Skeletal muscle tissue (tissue), 4 donors: ENCODE data around the gene CXXC5. TPM values are rescaled to one million over a fixed set of nuclear protein-coding genes. Genes with fewer than 3 reads are reported as not detected.
"Not testable (repeated sequence)": the region's sequence is repeated elsewhere in the genome, so short reads cannot be mapped to it uniquely, and the experiment has no call there.

ENCODE experiments used
- H3K27ac ChIP-seq: one replicate; pipeline ENCODE4 v1.7.0; 2013; ENCODE audit warnings: mild to moderate bottlenecking, low read depth, low read length, inconsistent platforms
- H3K27me3 ChIP-seq, 3 donors: one replicate each; pipeline ENCODE4 v1.7.0; 2013; ENCODE audit warnings: low read length in 3 of 3; ENCODE audit not compliant: control insufficient read depth in 3 of 3, insufficient read depth in 3 of 3
- H3K36me3 ChIP-seq, 3 donors: one replicate each; pipeline ENCODE4 v1.7.0; 2013; ENCODE audit warnings: low read length in 3 of 3; ENCODE audit not compliant: control insufficient read depth in 3 of 3, insufficient read depth in 3 of 3
- H3K4me1 ChIP-seq, 3 donors: one replicate each; pipeline ENCODE4 v1.7.0; 2013; ENCODE audit warnings: low read length in 3 of 3, mild to moderate bottlenecking in 3 of 3; ENCODE audit not compliant: control insufficient read depth in 3 of 3, insufficient read depth in 3 of 3
- H3K4me3 ChIP-seq, 3 donors: one replicate each; pipeline ENCODE4 v1.7.0; 2013; ENCODE audit warnings: low read length in 3 of 3
- H3K9ac ChIP-seq, 3 donors: one replicate each; pipeline ENCODE4 v1.7.0; 2013; ENCODE audit warnings: low read length in 3 of 3, mild to moderate bottlenecking in 3 of 3, moderate library complexity in 2 of 3, low read depth in 1 of 3
- H3K9me3 ChIP-seq, 3 donors: one replicate each; pipeline ENCODE4 v1.7.0; 2013; ENCODE audit warnings: low read length in 3 of 3; ENCODE audit not compliant: control insufficient read depth in 3 of 3
- total RNA-seq: library from RNA; depleted of rRNA; stranded (reverse); fragments of >200 nt; gene quantifications from one replicate; pipeline ENCODE4 v1.2.3, GENCODE V29; 2014
- donor health status: Osteomylitis.

The CXXC5 gene
- total RNA-seq, 1 donor from 2014 or later = 66.8 TPM

DNA sequence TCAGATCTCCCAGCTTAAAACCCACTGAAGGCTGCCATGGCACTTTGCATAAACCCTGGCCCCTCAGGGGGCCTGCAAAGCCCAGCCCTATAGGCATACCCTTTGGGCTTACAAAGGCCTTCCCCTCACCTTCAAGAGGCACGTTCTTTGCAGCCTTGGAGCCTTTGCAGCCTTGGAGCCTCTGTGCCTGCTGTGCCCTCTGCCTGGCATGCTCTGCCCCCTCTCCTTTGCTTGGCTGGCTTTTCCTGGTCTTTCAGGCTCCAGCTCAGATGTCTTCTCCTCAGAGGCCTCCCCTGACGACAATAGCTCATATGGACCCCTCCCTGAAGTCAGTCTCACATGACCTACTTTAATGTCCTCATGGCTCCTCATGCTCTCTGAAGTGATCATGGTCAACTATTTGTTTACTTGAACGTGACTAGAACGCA, 60.3 kb downstream of the CXXC5 start:
- Histone ChIP-seq H3K4me3 (no peak overlapping the region), H3K9me3 (no peaks in the 10 kb centered on the region), H3K9ac (peak overlapping the region in 1 of 3 donors; percentile 21), H3K27me3 (peaks cover 0 to 17% (median 10%) of the 10 kb centered on the region in 3 donors), H3K36me3 (no peaks in the 10 kb centered on the region), H3K27ac (no peak overlapping the region), H3K4me1 (peaks cover 20 to 27% (median 25%) of the 10 kb centered on the region in 3 donors)

DNA sequence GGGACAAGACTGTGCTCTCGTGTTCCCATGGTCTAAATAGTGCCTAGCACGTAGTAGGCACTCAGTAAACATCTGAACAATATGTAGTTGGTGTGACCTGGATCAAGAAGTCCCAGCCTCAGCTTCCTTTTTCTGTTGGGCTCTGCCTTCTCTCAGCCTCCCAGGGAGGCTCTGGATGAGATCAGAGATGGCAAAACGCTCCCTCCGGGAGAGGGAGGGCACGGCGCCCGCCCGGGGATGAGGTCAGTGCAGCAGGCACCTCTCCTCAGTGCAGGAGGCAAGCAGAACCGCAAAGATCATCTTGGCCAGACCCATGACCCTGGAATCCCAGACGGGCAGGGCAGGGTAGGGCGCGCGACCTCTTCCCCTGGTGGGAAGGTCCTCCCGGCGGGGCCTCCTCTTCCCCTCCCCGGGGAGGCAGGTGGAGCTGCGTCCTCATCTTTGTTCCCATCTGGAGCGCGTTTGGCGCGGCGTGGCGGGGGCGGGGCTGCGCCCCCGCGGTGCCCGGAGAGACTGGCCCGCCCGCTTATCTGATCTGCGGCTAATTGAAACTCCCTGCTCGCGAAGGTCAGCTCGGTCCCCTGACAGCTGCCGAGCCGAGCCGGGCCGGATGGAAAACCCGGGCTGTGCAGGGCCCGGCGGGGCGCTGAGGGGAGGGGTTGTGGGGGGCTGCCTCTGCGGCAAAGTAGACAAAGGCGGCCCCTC, 60.9 kb downstream of the CXXC5 start:
- H3K36me3 ChIP-seq = no peaks in the 10 kb centered on the region
- no peaks in the 10 kb centered on the region for H3K9me3 ChIP-seq
- no peak overlapping the region for H3K27ac ChIP-seq
- peak overlapping the region; percentile 1 to 21 (median 14) for H3K9ac ChIP-seq
- peak overlapping the region in 2 of 3 donors; percentile 9 to 52 for H3K4me3 ChIP-seq
- peaks cover 0 to 13% (median 10%) of the 10 kb centered on the region in 3 donors for H3K27me3 ChIP-seq
- H3K4me1 ChIP-seq = peaks cover 20 to 27% (median 25%) of the 10 kb centered on the region in 3 donors

DNA sequence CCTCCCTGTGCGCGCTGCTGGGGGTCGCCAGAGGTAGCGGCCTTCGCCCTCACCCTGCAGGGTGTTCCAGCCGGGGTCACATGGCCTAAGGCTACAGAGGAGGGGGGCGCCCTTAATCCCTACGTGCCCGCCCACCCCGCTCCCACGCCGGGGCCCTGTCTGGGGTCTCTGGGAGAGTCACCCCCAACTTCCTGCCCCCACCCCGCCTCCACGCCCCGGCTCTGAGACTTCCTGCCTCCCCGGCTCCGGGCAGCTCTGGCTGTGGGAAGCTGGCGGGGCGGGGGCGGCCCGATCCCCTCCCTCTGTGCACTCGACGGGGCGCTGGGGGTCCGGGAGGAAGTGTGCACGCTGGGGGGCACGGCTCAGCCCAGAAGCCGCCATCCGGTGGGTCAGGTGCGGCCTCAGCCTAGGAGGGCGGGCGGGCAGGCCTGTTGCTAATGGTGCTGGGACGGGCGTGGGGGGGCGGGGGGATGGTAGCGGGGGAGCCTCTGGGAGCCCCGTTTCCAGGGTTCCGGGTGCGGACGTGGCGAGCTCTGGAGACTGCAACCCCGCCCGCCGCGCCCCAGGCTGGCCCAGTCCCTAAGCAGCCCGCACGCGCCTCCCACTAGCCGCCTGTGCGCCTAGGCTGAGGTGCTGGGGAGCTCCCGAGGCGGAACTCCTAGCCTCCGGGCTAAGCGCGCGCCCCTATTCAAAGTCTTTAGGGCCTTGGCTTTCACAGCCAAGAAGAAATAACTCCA, 61.6 kb downstream of the CXXC5 start:
- Histone ChIP-seq H3K4me3 (peak overlapping the region in 1 of 3 donors; percentile 66), H3K9ac (peak overlapping the region in 1 of 3 donors; percentile 14), H3K36me3 (no peaks in the 10 kb centered on the region), H3K4me1 (peaks cover 20 to 27% (median 25%) of the 10 kb centered on the region in 3 donors), H3K27ac (no peak overlapping the region), H3K9me3 (no peaks in the 10 kb centered on the region), H3K27me3 (peaks cover 0 to 13% (median 10%) of the 10 kb centered on the region in 3 donors)

DNA sequence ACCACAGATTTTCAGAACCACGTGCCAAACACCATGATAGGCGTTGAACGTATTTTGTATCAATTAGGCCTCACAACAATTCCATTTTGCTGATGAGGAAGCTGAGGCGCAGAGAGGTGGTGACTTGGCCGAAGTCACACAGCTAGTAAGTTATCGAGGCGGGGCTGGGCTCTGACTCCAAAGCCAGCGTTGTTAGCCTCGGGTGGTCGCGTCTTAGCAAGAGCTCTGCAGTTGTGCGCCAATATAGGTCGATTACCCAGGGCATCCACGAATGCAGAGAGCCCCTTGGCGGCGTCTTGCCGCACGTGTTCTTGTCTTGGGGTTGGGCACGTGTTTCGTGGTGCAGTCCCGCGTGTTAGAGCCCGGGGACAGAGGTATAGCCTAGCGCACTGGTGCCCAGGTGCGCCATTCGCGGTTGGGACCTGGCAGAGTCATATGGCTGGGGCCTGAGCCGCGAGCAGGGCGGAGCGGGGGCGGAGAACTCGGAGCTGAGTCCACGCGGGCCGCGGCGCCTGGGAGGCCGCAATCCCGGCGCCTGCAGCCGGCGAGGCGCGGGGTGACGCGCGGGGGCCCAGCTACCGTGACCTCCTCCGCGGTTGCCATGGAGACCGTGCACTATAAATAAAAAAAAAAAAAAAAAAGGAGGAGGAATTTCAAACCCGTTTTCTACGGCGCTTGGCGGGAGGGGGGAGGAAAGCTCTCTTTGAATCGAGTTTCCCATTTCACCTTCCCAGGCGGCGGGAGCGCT, 62.3 kb downstream of the CXXC5 start:
- peak overlapping the region in 1 of 3 donors; percentile 66 for H3K9ac ChIP-seq
- H3K9me3 ChIP-seq = no peaks in the 10 kb centered on the region
- H3K4me1 ChIP-seq = peaks cover 20 to 26% (median 25%) of the 10 kb centered on the region in 3 donors

DNA sequence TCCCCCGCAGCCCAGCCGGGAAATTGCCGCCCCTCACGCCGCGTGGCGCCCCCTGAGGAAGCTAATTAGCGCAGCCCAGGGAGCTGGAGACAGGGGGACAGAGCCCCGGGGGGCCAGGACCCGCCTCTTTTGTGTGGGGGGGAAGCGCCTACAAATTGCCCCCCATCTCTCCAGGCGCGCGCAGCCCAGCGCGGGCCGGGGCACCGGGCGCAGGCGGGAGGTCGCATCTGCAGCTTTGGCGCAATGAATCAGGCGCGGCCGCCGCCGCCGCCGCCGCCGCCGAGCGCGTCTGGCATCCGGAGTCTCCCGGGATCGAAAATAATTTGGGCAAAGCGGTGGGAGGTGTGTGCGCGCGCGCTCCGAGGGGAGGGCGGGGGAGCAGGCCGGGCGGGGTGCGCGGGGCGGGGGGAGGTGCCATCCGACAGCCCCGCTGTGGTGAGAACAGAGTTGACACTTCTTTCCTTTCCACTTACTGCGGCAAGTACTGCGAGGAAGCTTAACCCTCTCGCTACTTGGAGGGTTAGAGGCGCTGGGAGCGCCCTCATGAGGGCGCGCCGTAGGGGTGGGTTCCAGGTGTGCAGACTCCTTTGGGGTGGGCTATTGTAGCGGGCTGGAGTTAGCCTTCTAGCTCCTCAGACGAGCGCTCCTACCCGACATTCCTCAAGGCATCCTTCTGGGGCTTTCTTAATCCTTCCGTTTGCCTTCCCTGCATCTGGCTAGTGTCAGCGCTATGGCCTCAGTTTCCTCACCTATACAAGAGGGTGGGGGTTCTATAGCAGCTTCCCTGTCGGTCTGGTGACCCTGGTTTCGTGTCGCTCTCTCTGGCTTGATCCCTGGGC, 63.1 kb downstream of the CXXC5 start:
- Histone ChIP-seq H3K9ac (peak overlapping the region in 2 of 3 donors; percentile 38 to 66), H3K36me3 (no peaks in the 10 kb centered on the region), H3K9me3 (no peaks in the 10 kb centered on the region), H3K4me3 (peak overlapping the region; percentile 51 to 66 (median 60)), H3K4me1 (peaks cover 20 to 25% (median 22%) of the 10 kb centered on the region in 3 donors), H3K27me3 (peaks cover 0 to 10% (median 10%) of the 10 kb centered on the region in 3 donors), H3K27ac (no peak overlapping the region)

More for the DNA sequence above, 62.3 kb downstream of the CXXC5 start:
- H3K27me3 ChIP-seq = peaks cover 0 to 13% (median 10%) of the 10 kb centered on the region in 3 donors
- H3K27ac ChIP-seq = no peak overlapping the region
- no peaks in the 10 kb centered on the region for H3K36me3 ChIP-seq
- peak overlapping the region; percentile 23 to 66 (median 60) for H3K4me3 ChIP-seq

DNA sequence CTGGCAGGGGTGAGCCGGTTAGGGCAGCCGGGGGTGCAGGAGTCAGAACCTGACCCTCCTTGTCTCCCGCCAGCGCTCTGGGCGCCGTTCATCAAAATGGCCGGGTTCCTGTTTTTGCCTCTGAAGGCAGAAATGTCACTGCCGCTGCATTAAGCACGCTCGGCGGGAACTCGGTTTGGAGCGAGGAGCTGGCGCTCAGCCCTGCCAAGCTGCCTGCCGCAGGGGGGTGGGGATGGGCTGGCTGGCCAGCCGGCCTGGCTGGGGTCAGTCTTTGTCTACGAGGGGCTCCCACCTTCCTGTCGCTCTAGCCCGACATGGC, 63.7 kb downstream of the CXXC5 start:
- no peak overlapping the region for H3K27ac ChIP-seq
- H3K36me3 ChIP-seq = no peaks in the 10 kb centered on the region
- H3K4me3 ChIP-seq = peak overlapping the region; percentile 51 to 66 (median 60)
- no peaks in the 10 kb centered on the region for H3K9me3 ChIP-seq
- H3K4me1 ChIP-seq = peaks cover 20 to 25% (median 22%) of the 10 kb centered on the region in 3 donors
- peaks cover 0 to 10% (median 10%) of the 10 kb centered on the region in 3 donors for H3K27me3 ChIP-seq
- H3K9ac ChIP-seq = peak overlapping the region in 2 of 3 donors; percentile 38 to 54

DNA sequence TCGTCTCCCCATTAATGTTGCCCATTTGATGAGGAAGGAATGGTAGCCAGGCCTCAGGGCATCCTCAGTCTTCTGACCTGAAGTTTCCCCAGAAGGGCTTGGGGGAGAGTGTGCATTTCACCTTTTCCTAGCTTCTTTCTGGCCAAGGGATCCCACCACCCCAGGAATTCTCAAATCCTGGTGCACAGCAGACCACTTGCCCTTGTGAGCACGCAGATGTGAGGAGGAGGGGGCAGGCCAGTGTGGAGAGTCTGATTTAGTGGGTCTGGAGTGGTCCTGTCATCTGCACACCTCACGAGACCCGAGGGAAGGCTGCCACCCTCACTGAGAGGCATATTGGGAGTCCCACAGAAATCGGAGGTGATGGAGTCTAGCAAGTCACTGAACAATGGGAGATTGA, 64.3 kb downstream of the CXXC5 start:
- peaks cover 0 to 10% (median 9%) of the 10 kb centered on the region in 3 donors for H3K27me3 ChIP-seq
- no peak overlapping the region for H3K27ac ChIP-seq
- H3K9me3 ChIP-seq = no peaks in the 10 kb centered on the region
- no peak overlapping the region for H3K4me3 ChIP-seq
- H3K4me1 ChIP-seq = peaks cover 20 to 25% (median 22%) of the 10 kb centered on the region in 3 donors
- H3K36me3 ChIP-seq = no peaks in the 10 kb centered on the region
- H3K9ac ChIP-seq = no peak overlapping the region

DNA sequence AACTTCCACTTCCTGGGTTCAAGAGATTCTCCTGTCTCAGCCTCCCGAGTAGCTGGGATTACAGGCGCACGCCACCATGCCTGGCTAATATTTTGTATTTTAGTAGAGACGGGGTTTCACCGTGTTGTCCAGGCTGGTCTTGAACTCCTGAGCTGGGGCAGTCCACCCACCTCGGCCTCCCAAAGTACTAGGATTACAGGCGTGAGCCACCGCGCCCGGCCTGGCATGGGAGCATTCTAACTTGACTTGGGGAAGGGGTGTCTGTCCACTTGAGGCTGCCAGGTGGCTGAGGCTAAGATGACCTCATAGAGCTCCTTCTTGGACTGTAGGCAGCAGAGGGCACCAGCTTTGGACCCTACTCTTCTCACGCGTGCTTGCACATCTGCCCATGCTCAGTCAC, 65.7 kb downstream of the CXXC5 start:
- not testable (repeated sequence) for H3K4me3 ChIP-seq, H3K27ac ChIP-seq, H3K36me3 ChIP-seq, H3K9me3 ChIP-seq, H3K27me3 ChIP-seq, H3K9ac ChIP-seq
- H3K4me1 ChIP-seq = peaks cover 16 to 19% (median 17%) of the 10 kb centered on the region in 3 donors

DNA sequence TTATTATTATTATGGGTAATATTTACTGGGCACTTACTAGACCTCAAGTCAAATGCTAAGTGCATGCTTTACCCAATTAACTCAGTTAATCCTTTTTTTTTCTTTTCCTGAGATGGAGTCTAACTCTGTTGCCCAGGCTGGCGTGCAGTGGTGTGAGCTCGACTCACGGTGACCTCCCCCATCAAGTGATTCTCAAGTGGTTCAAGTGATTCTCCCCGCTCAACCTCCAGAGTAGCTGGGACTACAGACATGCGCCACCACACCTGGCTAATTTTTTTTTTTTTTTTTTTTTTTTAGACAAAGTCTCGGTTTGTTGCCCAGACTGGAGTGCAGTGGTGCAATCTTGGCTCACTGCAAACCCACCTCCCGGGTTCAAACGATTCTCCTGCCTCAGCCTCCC, 69.1 kb downstream of the CXXC5 start:
- no peak overlapping the region for H3K9ac ChIP-seq
- no peaks in the 10 kb centered on the region for H3K27me3 ChIP-seq
- H3K27ac ChIP-seq = no peak overlapping the region
- H3K36me3 ChIP-seq = no peaks in the 10 kb centered on the region
- H3K4me1 ChIP-seq = no peaks in the 10 kb centered on the region
- H3K9me3 ChIP-seq = no peaks in the 10 kb centered on the region
- no peak overlapping the region for H3K4me3 ChIP-seq
